KOPT-K1 (cell line): Measurements from ENCODE around the gene KHDRBS1.
"Not testable (repeated sequence)": the region's sequence is repeated elsewhere in the genome, so short reads cannot be mapped to it uniquely, and the experiment has no call there.

ENCODE experiments used
- H3K27ac ChIP-seq: fragments of 200-600 bp; sonication (generic); 2 replicates; pipeline ENCODE4 v1.5.1; 2016; ENCODE audit warnings: antibody characterized with exemption, mild to moderate bottlenecking, low read depth, low read length; ENCODE audit not compliant: poor library complexity, severe bottlenecking
- H3K36me3 ChIP-seq: fragments of 200-600 bp; sonication (generic); 2 replicates; pipeline ENCODE4 v1.5.1; 2017; ENCODE audit warnings: antibody characterized with exemption, mild to moderate bottlenecking, low read length, moderate library complexity; ENCODE audit not compliant: insufficient read depth
- H3K9me3 ChIP-seq: fragments of 200-600 bp; sonication (generic); 2 replicates; pipeline ENCODE4 v1.5.1; 2017; ENCODE audit warnings: antibody characterized with exemption, low read length, mild to moderate bottlenecking; ENCODE audit not compliant: insufficient read depth, poor library complexity, severe bottlenecking

The KHDRBS1 gene

DNA sequence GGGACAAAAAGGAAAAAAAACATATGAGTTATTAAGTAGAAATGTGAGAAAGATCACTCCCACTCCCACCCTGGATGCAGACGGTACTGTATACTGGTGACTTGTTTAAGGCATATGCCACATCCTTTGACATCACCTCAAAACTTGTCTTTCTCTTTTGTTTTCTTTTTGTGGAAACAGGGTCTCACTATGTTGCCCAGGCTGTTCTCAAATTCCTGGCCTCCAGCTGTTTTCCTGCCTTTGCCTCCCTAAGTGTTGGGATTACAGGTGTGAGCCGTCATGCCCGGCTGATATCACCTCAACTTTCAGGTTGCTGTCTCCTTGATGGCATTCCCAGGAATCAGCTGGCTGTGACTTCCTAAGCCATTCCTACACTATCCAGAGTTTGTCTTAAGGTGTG lies 18.4 kb upstream of the KHDRBS1 start:
- H3K36me3 ChIP-seq = no peaks in the 10 kb centered on the region
- H3K27ac ChIP-seq = no peak overlapping the region
- no peaks in the 10 kb centered on the region for H3K9me3 ChIP-seq

DNA sequence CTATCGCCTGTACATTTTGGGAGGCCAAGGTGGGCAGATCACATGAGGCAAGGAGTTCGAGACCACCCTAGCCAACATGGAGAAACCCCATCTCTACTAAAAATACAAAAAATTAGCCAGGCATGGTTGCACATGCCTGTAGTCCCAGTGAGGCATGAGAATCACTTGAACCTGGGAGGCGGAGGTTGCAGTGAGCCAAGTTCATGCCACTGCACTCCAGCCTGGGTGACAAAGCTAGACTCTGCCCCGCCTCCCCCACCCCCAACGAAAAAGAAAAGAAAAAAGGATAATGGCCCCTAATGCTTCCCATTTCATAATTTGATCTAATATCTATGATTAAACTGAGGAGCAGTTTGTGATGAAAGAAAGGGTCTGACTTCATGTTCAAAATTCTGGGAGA lies 17.5 kb upstream of the KHDRBS1 start:
- H3K9me3 ChIP-seq, H3K36me3 ChIP-seq, H3K27ac ChIP-seq: not testable (repeated sequence)

DNA sequence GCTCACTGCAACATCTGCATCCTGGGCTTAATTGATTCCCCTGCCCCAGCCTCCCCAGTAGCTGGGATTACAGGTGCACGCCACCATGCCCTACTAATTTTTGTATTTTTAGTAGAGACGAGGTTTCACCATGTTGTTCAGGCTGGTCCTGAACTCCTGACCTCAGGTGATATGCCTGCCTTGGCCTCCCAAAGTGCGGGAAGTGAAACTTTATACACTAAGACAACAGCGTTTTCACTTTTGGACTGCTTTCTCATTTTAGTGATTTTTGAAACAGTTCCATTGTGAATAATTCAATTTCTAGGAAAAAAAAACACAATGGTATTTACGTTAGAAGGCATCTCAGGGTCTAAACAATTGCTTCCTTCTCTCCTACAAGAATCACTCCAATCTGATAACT lies 11.8 kb upstream of the KHDRBS1 start:
- no peaks in the 10 kb centered on the region for H3K9me3 ChIP-seq
- H3K36me3 ChIP-seq = no peaks in the 10 kb centered on the region
- H3K27ac ChIP-seq = no peak overlapping the region

DNA sequence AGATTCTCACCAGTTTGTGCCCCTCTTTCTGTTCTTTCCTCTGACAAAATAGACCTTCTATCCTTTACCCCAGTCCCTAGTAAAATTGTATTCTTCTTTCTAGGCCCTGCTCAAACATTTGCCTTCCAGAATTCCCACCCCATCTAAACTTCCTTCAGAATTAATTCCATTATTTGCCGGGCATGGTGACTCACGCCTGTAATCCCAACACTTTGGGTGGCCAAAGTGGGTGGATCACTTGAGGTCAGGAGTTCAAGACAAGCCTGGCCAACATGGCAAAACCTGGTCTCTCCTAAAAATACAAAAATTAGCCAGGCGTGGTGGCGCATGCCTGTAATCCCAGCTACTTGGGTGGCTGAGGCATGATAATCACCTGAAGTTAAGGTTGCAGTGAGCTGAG lies 11.4 kb upstream of the KHDRBS1 start:
- H3K36me3 ChIP-seq, H3K9me3 ChIP-seq, H3K27ac ChIP-seq: not testable (repeated sequence)

DNA sequence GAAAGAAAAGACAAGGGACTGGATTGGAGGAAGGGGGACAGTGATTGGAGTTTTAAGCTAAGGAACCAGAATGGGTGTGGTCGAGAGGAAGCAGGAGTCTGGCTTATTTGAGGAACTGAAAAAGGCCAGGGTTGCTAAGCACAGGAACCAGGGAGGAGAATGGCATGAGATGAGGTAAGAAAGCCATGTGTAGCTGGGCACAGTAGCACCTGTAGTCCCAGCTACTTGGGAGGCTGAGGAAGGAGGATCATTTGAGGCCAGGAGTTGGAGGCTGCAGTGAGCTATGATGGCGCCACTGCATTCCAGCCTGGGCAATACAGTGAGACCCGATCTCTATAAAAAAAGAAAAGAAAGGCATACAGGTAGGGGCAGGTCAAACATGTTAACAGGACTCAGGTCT lies 8.1 kb upstream of the KHDRBS1 start:
- Histone ChIP-seq H3K9me3 (no peaks in the 10 kb centered on the region), H3K36me3 (no peaks in the 10 kb centered on the region), H3K27ac (no peak overlapping the region)

DNA sequence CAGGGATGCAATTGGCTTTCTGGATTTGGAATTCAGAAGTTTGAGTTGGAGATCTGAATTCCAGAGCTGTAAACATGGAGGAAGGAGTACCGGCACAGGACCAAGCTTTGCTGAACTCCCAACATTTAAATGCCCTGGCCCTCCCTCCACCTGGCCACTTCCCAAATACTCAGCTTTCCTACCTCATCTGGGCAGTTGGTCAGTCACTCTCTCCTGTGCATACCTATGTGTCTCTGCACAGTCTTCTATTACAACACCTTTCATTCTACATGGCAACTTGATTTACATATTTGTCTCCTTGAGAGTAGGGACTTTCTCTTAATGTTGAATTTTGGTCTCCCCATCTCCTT lies 6.1 kb upstream of the KHDRBS1 start:
- H3K27ac ChIP-seq = no peak overlapping the region
- H3K9me3 ChIP-seq = no peaks in the 10 kb centered on the region
- no peaks in the 10 kb centered on the region for H3K36me3 ChIP-seq

DNA sequence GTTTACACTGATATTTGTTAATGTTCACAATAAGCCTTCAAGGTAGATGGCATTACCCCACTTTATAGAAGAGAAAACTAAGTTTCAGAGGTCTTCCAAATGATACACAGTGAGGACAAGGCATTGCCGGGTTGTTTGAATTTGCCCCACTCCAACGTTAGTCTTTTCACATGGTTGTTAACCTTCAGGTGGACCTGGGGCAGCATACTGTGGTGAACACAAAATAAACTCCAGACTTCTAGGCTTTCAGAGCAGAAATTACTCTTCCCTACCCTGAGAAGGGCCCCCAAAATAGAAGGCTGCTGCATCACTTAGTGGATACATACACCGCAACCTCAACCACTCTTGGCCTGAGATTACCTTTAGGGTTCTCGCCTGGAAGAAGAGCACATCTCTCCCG lies 3.4 kb upstream of the KHDRBS1 start:
- H3K36me3 ChIP-seq = no peaks in the 10 kb centered on the region; the same call in 1 of the 2 replicates
- peak overlapping the region; percentile 35 for H3K27ac ChIP-seq
- H3K9me3 ChIP-seq = no peaks in the 10 kb centered on the region

DNA sequence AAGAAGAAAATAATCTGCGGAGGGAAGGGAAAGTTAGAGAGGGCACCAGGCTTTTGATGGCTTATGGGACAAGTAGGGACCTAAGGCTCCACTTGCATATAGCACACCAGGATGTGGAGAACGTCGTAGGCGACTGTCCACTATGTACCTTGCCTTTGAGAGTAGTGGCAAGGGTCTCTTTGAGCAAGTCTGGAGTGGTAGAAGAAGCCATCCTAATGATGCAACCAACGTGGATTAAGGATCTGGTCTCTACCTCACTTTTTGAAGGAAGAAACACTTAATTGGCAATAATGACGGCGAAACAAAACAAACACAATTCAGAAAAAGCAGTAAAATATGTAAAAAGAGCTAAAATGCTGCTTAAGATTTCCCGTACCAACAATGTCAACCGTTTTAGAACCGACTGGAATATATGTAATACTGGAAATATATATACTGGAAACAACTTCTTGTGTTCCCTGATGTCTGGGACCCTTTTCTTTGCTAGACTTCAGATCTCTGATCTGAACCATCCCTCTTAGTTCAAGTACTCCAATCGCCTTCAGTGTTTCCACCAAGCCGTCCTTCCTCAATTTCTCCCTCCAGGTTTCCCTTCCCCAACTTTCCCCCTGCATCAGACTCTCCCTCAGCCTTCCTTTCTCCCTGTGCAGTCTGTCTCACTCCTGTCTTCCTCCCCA lies 821 bp upstream of the KHDRBS1 start:
- Histone ChIP-seq H3K9me3 (no peaks in the 10 kb centered on the region), H3K27ac (peak overlapping the region; percentile 90), H3K36me3 (peaks cover 25% of the 10 kb centered on the region)

DNA sequence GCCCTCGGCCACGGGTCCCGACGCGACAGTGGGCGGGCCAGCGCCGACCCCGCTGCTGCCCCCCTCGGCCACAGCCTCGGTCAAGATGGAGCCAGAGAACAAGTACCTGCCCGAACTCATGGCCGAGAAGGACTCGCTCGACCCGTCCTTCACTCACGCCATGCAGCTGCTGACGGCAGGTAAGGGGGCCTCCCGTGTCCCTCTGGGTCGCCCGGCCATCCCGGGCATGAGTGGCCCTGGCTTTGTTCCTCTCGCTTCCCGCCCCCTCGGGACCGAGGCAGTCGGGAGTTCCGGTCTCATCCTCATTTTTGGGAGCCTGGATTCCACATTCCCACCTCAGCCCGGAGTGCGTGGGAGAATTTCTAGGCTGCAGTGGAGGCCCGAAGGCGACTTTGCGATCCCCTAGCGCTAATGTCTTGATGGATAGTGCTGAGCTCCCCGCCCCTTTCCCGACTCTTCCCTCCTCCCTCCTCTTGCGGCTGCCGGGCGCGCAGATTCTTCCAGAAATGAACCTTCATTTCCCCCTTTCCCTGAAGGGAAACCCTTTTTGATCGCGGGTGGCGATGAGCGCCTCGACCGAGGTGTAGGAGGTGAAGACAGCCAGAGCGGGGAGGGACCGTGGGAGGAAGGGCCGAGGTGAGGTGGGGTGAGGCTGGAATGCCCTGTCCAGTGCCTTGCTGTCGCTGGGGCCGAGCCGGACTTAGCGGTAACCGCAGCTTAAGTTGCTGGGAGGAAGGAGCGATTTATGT lies 705 bp downstream of the KHDRBS1 start:
- peaks cover 40% of the 10 kb centered on the region for H3K36me3 ChIP-seq
- H3K27ac ChIP-seq = peak overlapping the region; percentile 90
- H3K9me3 ChIP-seq = no peaks in the 10 kb centered on the region

DNA sequence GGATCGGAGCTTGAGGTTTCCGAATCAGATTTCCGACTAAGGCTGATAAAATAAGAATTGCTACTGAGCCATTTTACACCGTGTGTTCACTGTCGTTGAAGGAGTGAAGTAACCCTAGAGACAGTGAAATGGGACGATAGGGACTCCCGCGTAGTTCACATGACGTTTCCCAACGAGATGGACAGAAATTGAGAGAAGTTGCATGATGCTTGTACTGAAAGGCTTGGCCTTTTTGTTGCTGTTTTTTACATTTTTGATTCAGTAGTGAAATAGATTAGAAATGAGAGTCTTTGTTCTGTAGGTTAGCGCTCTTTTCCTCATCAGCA lies 1.2 kb downstream of the KHDRBS1 start:
- peaks cover 46% of the 10 kb centered on the region for H3K36me3 ChIP-seq
- H3K9me3 ChIP-seq = no peaks in the 10 kb centered on the region
- H3K27ac ChIP-seq = peak overlapping the region; percentile 90

DNA sequence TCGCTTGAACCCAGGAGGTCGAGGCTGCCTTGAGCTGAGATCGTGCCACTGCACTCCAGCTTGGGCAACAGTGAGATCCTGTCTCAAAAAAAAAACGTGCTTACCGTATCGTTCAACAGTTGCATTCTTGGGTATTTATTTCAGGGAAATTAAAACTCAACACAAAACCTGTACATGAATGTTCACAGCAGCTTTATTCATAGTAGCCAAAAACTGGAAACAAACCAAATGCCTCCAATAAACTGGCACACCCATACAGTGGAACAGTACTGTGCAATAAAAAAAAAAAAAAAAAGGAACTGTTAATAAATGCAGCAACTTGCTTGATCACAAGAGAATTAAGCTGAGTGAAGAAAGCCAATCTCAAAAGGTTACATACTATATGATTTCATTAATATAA lies 6.7 kb downstream of the KHDRBS1 start:
- peaks cover 99% of the 10 kb centered on the region for H3K36me3 ChIP-seq
- H3K9me3 ChIP-seq = no peaks in the 10 kb centered on the region
- no peak overlapping the region for H3K27ac ChIP-seq

DNA sequence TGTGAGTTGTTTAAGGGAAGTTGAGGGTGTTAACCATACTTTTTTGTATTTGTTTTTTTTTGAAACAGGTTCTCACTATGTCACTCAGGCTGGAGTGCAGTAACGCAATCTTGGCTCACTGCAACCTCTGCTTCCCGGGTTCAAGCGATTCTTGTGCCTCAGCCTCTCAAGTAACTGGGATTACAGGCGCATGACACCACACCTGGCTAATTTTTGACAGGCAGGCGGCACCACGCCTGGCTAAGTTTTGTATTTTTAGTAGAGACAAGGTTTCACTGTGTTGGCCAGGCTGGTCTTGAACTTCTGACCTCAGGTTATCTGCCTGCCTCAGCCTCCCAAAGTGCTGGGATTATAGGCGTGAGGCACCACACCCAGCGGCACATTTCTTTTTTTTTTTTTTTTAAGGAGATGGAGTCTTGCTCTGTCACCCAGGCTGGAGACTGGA lies 7.9 kb downstream of the KHDRBS1 start:
- H3K27ac ChIP-seq, H3K9me3 ChIP-seq: not testable (repeated sequence)
- H3K36me3 ChIP-seq = peaks cover 99% of the 10 kb centered on the region

DNA sequence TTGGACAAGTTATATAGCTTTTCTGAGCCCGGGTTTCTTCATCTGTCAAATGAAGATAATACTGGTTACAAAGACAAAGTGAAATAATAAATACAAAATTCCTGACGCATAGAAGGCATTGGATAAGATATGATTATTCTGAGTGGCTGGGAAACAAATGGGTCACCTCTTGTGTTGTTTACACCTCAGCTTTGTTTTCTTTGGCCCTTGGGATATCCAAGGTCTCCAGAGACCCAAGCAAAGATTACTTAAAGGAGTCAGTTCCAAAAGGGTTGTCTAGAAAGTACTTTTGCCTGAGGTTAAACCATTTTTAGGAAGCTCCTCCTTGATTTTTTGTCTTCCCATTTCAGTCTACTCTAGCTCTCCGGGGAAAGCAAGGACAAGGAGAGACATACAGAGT lies 9.7 kb downstream of the KHDRBS1 start:
- H3K27ac ChIP-seq = no peak overlapping the region
- H3K36me3 ChIP-seq = peaks cover 98% of the 10 kb centered on the region

DNA sequence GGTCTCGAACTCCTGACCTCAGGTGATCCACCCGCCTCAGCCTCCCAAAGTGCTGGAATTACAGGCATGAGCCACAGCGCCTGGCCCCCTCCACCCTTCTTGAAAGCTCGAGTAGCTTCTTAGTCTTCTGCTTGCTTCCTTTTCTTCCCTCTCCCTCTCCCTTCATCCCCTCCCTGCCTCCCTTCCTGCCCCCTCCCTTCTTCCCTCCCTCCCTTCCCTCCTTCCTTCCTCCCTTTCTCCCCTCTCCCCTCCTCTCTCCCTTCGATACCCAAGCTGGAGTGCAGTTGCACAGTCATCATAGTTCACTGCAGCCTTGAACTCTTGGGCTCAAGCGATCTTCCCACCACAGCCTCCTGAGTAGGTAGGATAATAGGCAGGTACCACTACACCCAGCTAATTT lies 11.8 kb downstream of the KHDRBS1 start:
- Histone ChIP-seq H3K9me3 (no peaks in the 10 kb centered on the region), H3K36me3 (peaks cover 76% of the 10 kb centered on the region), H3K27ac (no peak overlapping the region)

More for the DNA sequence above, 9.7 kb downstream of the KHDRBS1 start:
- no peaks in the 10 kb centered on the region for H3K9me3 ChIP-seq

DNA sequence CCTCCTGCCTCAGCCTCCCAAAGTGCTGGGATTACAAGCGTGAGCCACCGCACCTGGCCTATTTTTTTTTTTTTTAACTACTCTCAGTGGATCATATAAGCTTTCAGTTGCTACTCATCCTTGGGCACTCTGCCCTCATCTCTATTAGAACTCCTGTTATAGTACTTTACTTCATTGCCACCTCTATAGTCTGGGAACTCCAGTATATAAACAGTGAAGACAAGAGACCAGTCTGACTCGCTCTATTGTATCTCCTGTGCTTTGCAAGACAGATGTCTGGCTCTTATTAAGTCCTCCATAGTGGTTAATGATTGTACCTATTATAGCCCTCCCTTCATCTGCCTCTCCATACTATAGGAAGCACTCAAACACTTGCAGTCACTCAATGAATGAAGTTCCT lies 15.1 kb downstream of the KHDRBS1 start:
- H3K9me3 ChIP-seq = no peaks in the 10 kb centered on the region
- peaks cover 45% of the 10 kb centered on the region for H3K36me3 ChIP-seq
- no peak overlapping the region for H3K27ac ChIP-seq
